Ureter (tissue), 1 donor: ENCODE data around the gene JMJD4. TPM values are rescaled to one million over a fixed set of nuclear protein-coding genes. Genes with fewer than 3 reads are reported as not detected.

Experiments used
- DNase-seq: peaks from one replicate; pipeline ENCODE4 v3.0.0-alpha.2; 2020; ENCODE audit warnings: low spot score
- total RNA-seq: library from RNA; stranded (reverse); gene quantifications from one replicate; pipeline ENCODE4 v1.2.4, GENCODE V29; 2023
- donor health status: DM: yes; HTN: yes; CAD: no.

Gene JMJD4, protein sequence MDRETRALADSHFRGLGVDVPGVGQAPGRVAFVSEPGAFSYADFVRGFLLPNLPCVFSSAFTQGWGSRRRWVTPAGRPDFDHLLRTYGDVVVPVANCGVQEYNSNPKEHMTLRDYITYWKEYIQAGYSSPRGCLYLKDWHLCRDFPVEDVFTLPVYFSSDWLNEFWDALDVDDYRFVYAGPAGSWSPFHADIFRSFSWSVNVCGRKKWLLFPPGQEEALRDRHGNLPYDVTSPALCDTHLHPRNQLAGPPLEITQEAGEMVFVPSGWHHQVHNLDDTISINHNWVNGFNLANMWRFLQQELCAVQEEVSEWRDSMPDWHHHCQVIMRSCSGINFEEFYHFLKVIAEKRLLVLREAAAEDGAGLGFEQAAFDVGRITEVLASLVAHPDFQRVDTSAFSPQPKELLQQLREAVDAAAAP
- total RNA-seq = 21.3 TPM

GRCh38 chr1:227734856-227735538 lies at the start of gene JMJD4, which contains the start of gene SNAP47:
Gene JMJD4, minus strand, starts transcription at chr1:227735302. Its CDS starts 29 bp downstream, at chr1:227735273.
Gene SNAP47, plus strand, starts transcription at chr1:227735435. Its CDS starts 12,302 bp downstream, at chr1:227747737.
- peak; percentile 94 for DNase-seq

GRCh38 chr1:227782226-227782625 lies 47.1 kb upstream of the JMJD4 start:
- DNase-seq = peak; percentile 25

- DNase-seq = peak; percentile 31
Observed at GRCh38 chr1:227781314-227781930, 46.3 kb upstream of the JMJD4 start.

DNA sequence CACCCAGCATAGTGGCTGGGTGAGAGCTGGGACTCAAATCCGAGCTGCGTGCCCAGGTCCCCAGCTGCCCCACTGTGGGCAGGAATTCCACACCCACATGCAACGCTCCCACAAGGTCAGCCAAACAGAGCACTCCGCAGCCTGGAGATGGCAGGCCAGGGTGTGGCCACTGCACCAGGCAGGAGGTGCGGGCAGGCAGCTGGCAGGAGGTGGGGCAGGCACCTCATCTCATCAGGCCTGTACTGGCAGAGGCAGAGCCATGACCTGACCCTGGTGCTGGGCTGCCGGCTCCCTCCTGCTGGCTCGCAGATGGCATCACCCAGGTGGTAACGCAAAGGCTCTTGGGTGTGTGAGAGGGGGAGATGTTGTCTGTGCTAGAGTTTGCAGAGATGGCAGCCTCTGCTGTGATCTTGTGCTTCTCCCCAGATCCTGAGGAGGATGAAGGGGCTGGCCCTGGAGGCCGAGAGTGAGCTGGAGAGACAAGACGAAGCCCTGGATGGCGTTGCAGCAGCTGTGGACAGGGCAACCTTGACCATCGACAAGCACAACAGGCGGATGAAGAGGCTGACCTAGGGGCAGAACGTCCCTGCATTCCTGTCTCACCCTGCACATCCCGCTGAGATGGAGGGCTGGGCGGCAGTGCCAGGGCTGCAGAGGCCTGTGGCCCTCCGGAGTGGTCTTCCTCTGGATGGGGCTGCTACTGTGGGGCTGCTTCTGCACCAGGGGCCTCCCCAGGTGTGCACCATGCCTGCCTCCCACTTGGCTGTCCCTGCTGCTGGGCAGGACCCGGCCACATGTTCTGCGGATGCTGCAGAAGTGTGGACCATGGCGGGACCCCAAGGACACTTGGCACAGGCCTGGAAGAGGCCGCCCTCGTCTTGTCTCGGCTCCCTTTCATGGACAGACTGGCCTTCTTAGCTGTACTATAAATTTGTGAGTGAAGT lies 45.3 kb upstream of the JMJD4 start:
- peak; percentile 38 for DNase-seq

- DNase-seq = peak; percentile 30
Observed at GRCh38 chr1:227779685-227780084, 44.6 kb upstream of the JMJD4 start.

DNA sequence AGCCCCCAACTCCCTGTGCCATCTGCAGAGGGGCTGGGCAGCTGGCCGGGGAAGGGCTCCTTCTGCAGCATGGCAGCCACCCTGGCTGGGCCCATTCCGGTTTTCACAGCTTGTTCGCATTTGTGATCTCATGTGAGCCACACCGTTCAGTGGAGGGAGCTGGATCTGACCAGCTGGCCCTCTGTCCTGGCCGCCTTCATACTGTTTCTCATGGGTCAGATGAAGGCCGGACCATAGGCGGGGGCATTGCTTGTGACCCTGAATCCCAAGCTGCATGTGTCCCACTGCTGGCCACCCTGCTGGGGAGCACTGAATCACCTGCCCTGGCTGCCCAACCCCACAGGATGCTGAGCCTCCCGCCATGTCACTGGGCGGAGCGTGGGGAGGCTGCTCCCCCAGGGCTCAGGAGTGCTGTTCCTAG lies 43.9 kb upstream of the JMJD4 start:
- DNase-seq = peak; percentile 41

DNA sequence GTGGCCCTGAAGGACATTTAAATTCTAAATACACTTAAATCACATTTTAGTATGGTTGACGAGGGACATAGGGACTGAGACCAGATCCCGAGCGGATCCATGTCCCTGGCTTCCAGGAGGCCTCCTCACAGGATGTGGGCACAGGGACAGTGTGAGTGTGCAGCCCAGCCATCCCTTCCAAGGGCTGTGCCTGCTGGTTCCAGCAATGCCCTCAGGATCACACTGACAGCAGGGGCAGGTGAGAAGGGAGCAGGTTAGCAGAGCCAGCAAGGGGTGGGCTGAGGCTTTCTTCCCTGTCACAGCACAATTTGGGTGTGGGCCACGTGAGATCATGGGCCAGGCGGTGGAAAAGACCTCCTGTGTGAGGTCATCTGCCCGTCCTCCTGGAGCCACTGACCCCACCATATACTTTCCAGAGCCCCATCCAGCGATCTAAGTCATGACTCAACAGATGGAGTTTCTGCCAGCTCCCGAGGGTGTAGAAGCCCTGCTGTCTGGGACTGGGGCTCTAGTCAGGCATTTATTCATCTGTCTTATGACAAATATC lies 43.4 kb upstream of the JMJD4 start:
- DNase-seq = no peak

- no peak for DNase-seq
Observed at GRCh38 chr1:227777646-227778045, 42.5 kb upstream of the JMJD4 start.

GRCh38 chr1:227777156-227777555 lies 42.1 kb upstream of the JMJD4 start:
- DNase-seq = no peak

DNA sequence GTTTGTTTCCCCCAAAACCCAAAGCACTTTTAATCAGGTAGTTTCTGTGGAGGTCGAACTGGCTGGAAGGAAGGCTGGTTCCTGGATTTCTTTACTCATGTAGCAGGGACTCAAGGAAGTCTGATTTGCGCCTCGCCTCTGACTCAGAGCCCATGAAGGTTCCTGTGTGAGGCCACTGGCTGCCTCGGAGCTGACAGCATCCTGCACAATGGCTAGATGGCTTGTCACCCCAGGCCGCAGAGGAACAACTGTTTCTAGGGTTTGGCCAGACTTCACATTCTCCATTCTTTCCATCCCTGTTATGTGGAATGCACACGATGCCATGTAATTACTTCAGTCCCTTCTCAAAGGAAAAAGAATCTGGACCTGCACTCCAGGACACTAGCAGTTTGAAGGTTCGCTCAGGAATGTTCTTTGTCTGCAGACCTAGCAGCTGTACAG lies 41.2 kb upstream of the JMJD4 start:
- no peak for DNase-seq

GRCh38 chr1:227775841-227776240 lies 40.7 kb upstream of the JMJD4 start:
- no peak for DNase-seq

DNA sequence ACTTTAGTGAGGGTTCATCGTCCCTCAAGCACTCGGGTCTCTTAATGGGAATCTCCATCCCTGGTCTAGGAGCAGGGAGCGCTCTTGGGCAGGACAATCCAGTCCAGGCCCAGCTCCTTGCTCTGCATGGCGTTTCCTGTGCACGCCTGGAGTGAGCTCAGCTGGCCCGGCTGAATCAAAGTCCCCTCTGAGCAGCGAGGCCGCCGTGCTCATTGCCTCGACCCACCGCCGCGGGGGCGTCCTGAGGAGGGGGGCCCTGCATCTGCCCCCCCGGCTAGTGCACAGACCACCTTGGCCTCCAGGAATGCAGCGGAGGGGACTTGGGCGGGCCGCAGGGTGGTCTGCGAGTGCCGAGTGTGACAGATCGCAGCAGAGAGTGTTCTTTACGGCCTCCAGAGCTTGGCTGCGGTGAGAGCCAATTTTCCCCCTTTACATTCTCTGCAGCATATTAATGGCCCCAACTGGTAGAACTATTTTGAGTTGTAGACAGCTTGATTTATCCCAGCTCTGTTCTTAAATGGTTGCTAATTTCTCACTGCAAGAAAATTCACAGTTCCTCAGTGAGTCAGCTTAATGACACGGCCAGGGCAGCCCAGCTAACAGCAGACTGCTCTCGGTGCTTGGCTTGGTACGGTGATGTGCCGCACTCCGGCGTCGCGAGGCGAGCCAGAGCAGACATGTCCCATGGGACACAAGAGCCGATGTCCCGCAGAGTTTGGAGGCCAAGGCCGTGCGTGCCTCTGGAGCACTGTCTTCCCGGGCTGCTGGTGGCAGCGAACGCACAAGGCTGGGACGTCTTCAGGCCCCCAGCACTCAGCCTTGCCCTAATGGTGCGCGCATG lies 39.9 kb upstream of the JMJD4 start:
- no peak for DNase-seq

GRCh38 chr1:227774051-227774731 lies 39.1 kb upstream of the JMJD4 start:
- no peak for DNase-seq

DNA sequence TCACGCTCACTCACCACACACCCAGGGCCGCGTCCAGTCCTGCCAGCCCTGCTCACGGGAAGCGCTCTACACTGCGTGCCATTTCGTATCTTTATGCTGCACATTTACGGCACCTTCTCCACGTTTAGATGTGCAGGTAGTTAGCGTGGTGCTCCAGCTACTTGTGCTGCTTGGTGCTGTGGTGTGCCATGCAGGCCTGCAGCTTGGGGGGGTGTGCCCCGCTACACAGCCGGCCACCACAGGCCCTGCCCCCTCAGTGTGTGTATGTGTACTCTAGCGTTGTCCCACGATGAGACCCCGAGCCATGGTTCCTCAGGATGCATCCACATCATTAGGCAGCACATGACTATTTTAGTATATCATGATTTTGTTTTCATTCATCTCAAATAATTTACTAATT lies 38.5 kb upstream of the JMJD4 start:
- no peak for DNase-seq

DNA sequence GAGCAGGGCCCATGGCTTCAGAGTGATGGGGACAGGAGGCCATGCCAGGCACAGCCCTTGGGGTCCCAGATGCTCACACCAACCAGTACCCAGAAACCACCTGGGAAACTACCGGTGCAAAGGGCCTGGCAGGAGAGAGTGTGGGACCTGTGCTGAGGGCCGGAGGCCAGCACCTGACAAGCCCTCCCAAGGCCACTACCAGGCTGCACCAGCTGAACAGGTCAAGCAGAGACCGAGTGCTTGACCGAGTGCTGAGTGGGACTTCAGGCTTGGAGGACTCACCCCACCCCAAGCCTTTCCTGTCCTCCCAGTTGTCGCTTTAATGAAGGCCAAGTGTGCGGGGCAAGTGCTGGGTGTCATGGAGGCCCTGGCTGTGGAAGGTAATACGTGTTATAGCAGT lies 36.7 kb upstream of the JMJD4 start:
- no peak for DNase-seq

GRCh38 chr1:227771326-227771725 lies 36.2 kb upstream of the JMJD4 start:
- DNase-seq = no peak

GRCh38 chr1:227770812-227771211 lies 35.7 kb upstream of the JMJD4 start:
- no peak for DNase-seq

- DNase-seq = no peak
Observed at GRCh38 chr1:227769936-227770494, 34.9 kb upstream of the JMJD4 start.
